DMS53 (cell line): ENCODE measurements around the gene BRF1.

Experiments
- DNase-seq: peaks from one replicate; lab custom pipeline; 2025; lab: John Stamatoyannopoulos, UW

BRF1 gene

GRCh38 chr14:105173901-105174894 lies 126.6 kb downstream of the BRF1 start:
- DNase-seq: peak; percentile 33

- DNase-seq: peak; percentile 36
Measured at GRCh38 chr14:105173145-105173544, 127.7 kb downstream of the BRF1 start.

- DNase-seq: peak; percentile 49
Measured at GRCh38 chr14:105172476-105172875, 128.3 kb downstream of the BRF1 start.

GRCh38 chr14:105171004-105171673 lies 129.7 kb downstream of the BRF1 start:
- peak; percentile 92 for DNase-seq

GRCh38 chr14:105169776-105170655 lies 130.8 kb downstream of the BRF1 start:
- DNase-seq: peak; percentile 54

GRCh38 chr14:105168979-105169507 lies 131.8 kb downstream of the BRF1 start:
- DNase-seq: peak; percentile 82

- peak; percentile 86 for DNase-seq
Measured at GRCh38 chr14:105168496-105168978, 132.3 kb downstream of the BRF1 start, which contains the start of gene JAG2. TSS of gene JAG2 (minus strand) at chr14:105168776. CDS start at chr14:105168420, 356 bp downstream.

- no peak for DNase-seq
Measured at GRCh38 chr14:105168093-105168420, 132.7 kb downstream of the BRF1 start.

GRCh38 chr14:105167303-105168092 lies 133.3 kb downstream of the BRF1 start:
- DNase-seq: peak; percentile 74

GRCh38 chr14:105166571-105167302 lies 134.1 kb downstream of the BRF1 start:
- DNase-seq: peak; percentile 22

GRCh38 chr14:105165761-105166485 lies 134.9 kb downstream of the BRF1 start:
- peak; percentile 35 for DNase-seq

- peak; percentile 88 for DNase-seq
Measured at GRCh38 chr14:105165134-105165704, 135.6 kb downstream of the BRF1 start.

- peak; percentile 37 for DNase-seq
Measured at GRCh38 chr14:105163040-105163742, 137.6 kb downstream of the BRF1 start.

GRCh38 chr14:105162669-105162979 lies 138.2 kb downstream of the BRF1 start:
- no peak for DNase-seq

- DNase-seq: peak; percentile 31
Measured at GRCh38 chr14:105161964-105162668, 138.7 kb downstream of the BRF1 start.

GRCh38 chr14:105161309-105161708 lies 139.5 kb downstream of the BRF1 start:
- peak; percentile 24 for DNase-seq

GRCh38 chr14:105160776-105161175 lies 140.0 kb downstream of the BRF1 start:
- DNase-seq: no peak

GRCh38 chr14:105159344-105159743 lies 141.5 kb downstream of the BRF1 start:
- no peak for DNase-seq
